DND-41 (cell line): ENCODE data around the gene TOMT.

Source experiments
- CTCF ChIP-seq: IDR thresholded peaks from 2 replicates; pipeline ENCODE4 v1.5.1; 2012; ENCODE audit warnings: borderline replicate concordance, low read length, moderate library complexity, mild to moderate bottlenecking; ENCODE audit not compliant: poor library complexity, severe bottlenecking; ENCODE audit errors: extremely low read depth
- EZH2 ChIP-seq: IDR thresholded peaks from 3 replicates; pipeline ENCODE4 v1.6.1; 2012; ENCODE audit warnings: borderline replicate concordance, low read depth, mild to moderate bottlenecking, moderate library complexity, low read length, inconsistent platforms; ENCODE audit not compliant: severe bottlenecking

- TF ChIP-seq CTCF (no peak), EZH2 (no peak)
Observed at GRCh38 chr11:72124046-72124445, 18.3 kb downstream of the TOMT start.
